Stimulated activated CD4-positive, alpha-beta T cell treated with anti-CD3 and anti-CD28 coated beads, Interleukin-2, amount 100 ng/mL, for 4 hours (primary cell): ENCODE data around the gene FSHR.

Source experiments
- DNase-seq: peaks from one replicate; pipeline ENCODE4 v3.0.0-alpha.2; 2020; ENCODE audit warnings: low read depth

The FSHR gene

GRCh38 chr2:49111006-49111405 lies 43.3 kb downstream of the FSHR start:
- DNase-seq = no peak

- DNase-seq = no peak
Measured at GRCh38 chr2:49110571-49110970, 43.7 kb downstream of the FSHR start.

- DNase-seq = no peak
Measured at GRCh38 chr2:49108851-49109250, 45.5 kb downstream of the FSHR start.

GRCh38 chr2:49108436-49108835 lies 45.9 kb downstream of the FSHR start:
- DNase-seq = no peak

GRCh38 chr2:49105506-49105905 lies 48.8 kb downstream of the FSHR start:
- no peak for DNase-seq

GRCh38 chr2:49102146-49102545 lies 52.2 kb downstream of the FSHR start:
- no peak for DNase-seq

- DNase-seq = no peak
Measured at GRCh38 chr2:49080681-49081080, 73.6 kb downstream of the FSHR start.

GRCh38 chr2:49070716-49071115 lies 83.6 kb downstream of the FSHR start:
- DNase-seq = no peak

GRCh38 chr2:49069829-49070228 lies 84.5 kb downstream of the FSHR start:
- DNase-seq = no peak

GRCh38 chr2:49068613-49069012 lies 85.7 kb downstream of the FSHR start:
- DNase-seq = no peak

- DNase-seq = no peak
Measured at GRCh38 chr2:49067971-49068370, 86.3 kb downstream of the FSHR start.

- DNase-seq = no peak
Measured at GRCh38 chr2:49053156-49053555, 101.2 kb downstream of the FSHR start.

- no peak for DNase-seq
Measured at GRCh38 chr2:49050265-49050664, 104.0 kb downstream of the FSHR start.

- no peak for DNase-seq
Measured at GRCh38 chr2:49049161-49049560, 105.2 kb downstream of the FSHR start.

GRCh38 chr2:49045083-49045482 lies 109.2 kb downstream of the FSHR start:
- DNase-seq = no peak

GRCh38 chr2:49044350-49045079 lies 109.8 kb downstream of the FSHR start:
- no peak for DNase-seq

GRCh38 chr2:49043405-49043982 lies 110.8 kb downstream of the FSHR start:
- no peak for DNase-seq

- DNase-seq = no peak
Measured at GRCh38 chr2:49042488-49042887, 111.8 kb downstream of the FSHR start.

GRCh38 chr2:49041061-49041460 lies 113.3 kb downstream of the FSHR start:
- no peak for DNase-seq

- no peak for DNase-seq
Measured at GRCh38 chr2:49037197-49037596, 117.1 kb downstream of the FSHR start.

- no peak for DNase-seq
Measured at GRCh38 chr2:49035481-49035880, 118.8 kb downstream of the FSHR start.

GRCh38 chr2:49033394-49034185 lies 120.7 kb downstream of the FSHR start:
- DNase-seq = no peak

GRCh38 chr2:49032936-49033335 lies 121.4 kb downstream of the FSHR start:
- DNase-seq = no peak
